ENCODE data around the gene NADSYN1. TPM values are rescaled to one million over a fixed set of nuclear protein-coding genes. Genes with fewer than 3 reads are reported as not detected.

NADSYN1 gene
- polyA plus RNA-seq, 3 donors, result 44.1 to 162 (median 44.8) TPM

DNA sequence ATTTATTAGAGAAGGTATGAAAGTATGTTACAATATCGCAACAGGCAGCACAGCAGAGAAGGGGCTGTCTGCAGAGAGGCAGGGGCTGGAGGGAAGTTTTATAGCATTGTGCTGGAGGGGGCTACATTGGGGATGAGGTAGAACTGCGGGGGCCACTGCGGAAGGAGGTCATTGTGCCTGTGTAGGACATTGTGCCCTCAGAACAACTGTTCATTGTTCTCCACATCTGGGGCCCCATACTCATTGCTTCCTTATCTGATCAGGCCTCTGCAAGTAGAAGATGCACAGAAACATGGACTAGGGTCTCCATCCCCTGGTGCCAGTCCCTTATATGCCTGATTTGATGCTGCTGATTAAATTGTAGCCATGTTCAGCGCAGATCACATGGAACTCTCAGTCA, 12.1 kb downstream of the NADSYN1 start:
- Mint-ChIP-seq H3K27ac (peak overlapping the region in 2 of 7 donors; percentile 70 to 78), H3K27me3 (ENCODE audit: low read depth in 3 of 3) (peaks cover 0 to 1% (median 0%) of the 10 kb centered on the region in 3 donors), H3K4me1 (no peaks in the 10 kb centered on the region), H3K36me3 (peaks cover 81 to 96% of the 10 kb centered on the region in 2 donors), H3K4me3 (no peak overlapping the region), H3K9me3 (peaks cover 0 to 8% (median 0%) of the 10 kb centered on the region in 7 donors)
- Histone ChIP-seq H3K36me3 (replicated peaks in 1 of 2; ENCODE audit: control insufficient read depth in 1 of 2, insufficient read depth in 2 of 2, low read length in 2 of 2) (peaks cover 74 to 89% of the 10 kb centered on the region in 2 donors), H3K4me2 (replicated peaks; ENCODE audit: extremely low read depth, low read length, poor library complexity, severe bottlenecking) (no peak overlapping the region), H4K20me1 (ENCODE audit: insufficient read depth, low read length) (peaks cover 54% of the 10 kb centered on the region), H3K9ac (ENCODE audit: insufficient read depth, low read length, poor library complexity, severe bottlenecking) (no peak overlapping the region), H3K4me3 (replicated peaks in 1 of 3; ENCODE audit: low read depth in 2 of 3, low read length in 3 of 3) (no peak overlapping the region), H3K4me1 (ENCODE audit: control insufficient read depth in 1 of 2, insufficient read depth in 2 of 2, low read length in 2 of 2) (no peaks in the 10 kb centered on the region), H3K27me3 (ENCODE audit: control insufficient read depth in 2 of 2, insufficient read depth in 2 of 2, low read length in 2 of 2) (no peaks in the 10 kb centered on the region), H3K9me3 (replicated peaks in 1 of 2; ENCODE audit: control insufficient read depth in 1 of 2, insufficient read depth in 1 of 2, low read length in 2 of 2) (peaks cover 0 to 3% of the 10 kb centered on the region in 2 donors), H3K79me2 (ENCODE audit: insufficient read depth, low read length) (no peaks in the 10 kb centered on the region), H2AFZ (ENCODE audit: insufficient read depth, low read depth, low read length, poor library complexity, severe bottlenecking) (no peak overlapping the region), H3K27ac (ENCODE audit: low read depth in 1 of 2, low read length in 2 of 2) (no peak overlapping the region)
- DNase-seq, result no peak
- WGBS (ENCODE audit: insufficient coverage), result 100% methylated on average over 2 of the region's 4 CpGs
- TF ChIP-seq, protein P1, sequence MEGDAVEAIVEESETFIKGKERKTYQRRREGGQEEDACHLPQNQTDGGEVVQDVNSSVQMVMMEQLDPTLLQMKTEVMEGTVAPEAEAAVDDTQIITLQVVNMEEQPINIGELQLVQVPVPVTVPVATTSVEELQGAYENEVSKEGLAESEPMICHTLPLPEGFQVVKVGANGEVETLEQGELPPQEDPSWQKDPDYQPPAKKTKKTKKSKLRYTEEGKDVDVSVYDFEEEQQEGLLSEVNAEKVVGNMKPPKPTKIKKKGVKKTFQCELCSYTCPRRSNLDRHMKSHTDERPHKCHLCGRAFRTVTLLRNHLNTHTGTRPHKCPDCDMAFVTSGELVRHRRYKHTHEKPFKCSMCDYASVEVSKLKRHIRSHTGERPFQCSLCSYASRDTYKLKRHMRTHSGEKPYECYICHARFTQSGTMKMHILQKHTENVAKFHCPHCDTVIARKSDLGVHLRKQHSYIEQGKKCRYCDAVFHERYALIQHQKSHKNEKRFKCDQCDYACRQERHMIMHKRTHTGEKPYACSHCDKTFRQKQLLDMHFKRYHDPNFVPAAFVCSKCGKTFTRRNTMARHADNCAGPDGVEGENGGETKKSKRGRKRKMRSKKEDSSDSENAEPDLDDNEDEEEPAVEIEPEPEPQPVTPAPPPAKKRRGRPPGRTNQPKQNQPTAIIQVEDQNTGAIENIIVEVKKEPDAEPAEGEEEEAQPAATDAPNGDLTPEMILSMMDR (IDR thresholded peaks at IDR 0.05), result no peak
- intact Hi-C loops (cut with micrococcal nuclease), result no loop called here

DNA sequence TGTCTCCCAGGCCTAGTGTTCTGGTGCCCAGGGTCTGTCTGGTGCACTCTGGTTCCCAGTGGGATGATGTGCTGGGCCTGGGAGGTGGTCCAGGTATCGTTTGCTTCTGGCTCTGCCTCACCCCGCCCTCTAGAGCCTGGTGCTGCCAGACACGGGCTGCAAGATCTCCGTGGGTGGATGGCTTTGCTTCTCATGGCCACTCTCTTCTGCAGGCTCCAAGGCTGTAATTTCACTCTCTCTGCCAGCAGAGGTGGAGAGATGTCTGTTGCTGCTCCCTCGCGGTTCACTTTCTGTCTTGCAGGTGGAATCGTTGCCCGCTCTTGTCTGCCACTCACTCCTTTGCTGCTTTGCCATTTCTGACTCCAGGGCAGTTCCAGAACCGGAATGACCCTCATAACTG, 13.4 kb downstream of the NADSYN1 start:
- no peak overlapping the region for H3K4me2 ChIP-seq (replicated peaks; ENCODE audit: extremely low read depth, low read length, poor library complexity, severe bottlenecking)
- peaks cover 62 to 82% of the 10 kb centered on the region in 2 donors for H3K36me3 ChIP-seq (replicated peaks in 1 of 2; ENCODE audit: control insufficient read depth in 1 of 2, insufficient read depth in 2 of 2, low read length in 2 of 2)
- H3K27me3 ChIP-seq (ENCODE audit: control insufficient read depth in 2 of 2, insufficient read depth in 2 of 2, low read length in 2 of 2), result no peaks in the 10 kb centered on the region
- no peaks in the 10 kb centered on the region for H3K79me2 ChIP-seq (ENCODE audit: insufficient read depth, low read length)
- peaks cover 45% of the 10 kb centered on the region for H4K20me1 ChIP-seq (ENCODE audit: insufficient read depth, low read length)
- H3K4me3 ChIP-seq (replicated peaks in 1 of 3; ENCODE audit: low read depth in 2 of 3, low read length in 3 of 3), result no peak overlapping the region
- Mint-ChIP-seq H3K27ac (no peak overlapping the region), H3K4me3 (no peak overlapping the region), H3K4me1 (no peaks in the 10 kb centered on the region), H3K27me3 (ENCODE audit: low read depth in 3 of 3) (peaks cover 0 to 1% (median 0%) of the 10 kb centered on the region in 3 donors), H3K9me3 (peaks cover 0 to 8% (median 0%) of the 10 kb centered on the region in 7 donors), H3K36me3 (peaks cover 76 to 94% of the 10 kb centered on the region in 2 donors)
- H3K9me3 ChIP-seq (replicated peaks in 1 of 2; ENCODE audit: control insufficient read depth in 1 of 2, insufficient read depth in 1 of 2, low read length in 2 of 2), result peaks cover 0 to 3% of the 10 kb centered on the region in 2 donors
- DNase-seq, result no peak
- WGBS (ENCODE audit: insufficient coverage), result 99% methylated on average over 9 of the region's 9 CpGs
- TF ChIP-seq, protein P1 (IDR thresholded peaks at IDR 0.05), result no peak
- no peak overlapping the region for H3K27ac ChIP-seq (ENCODE audit: low read depth in 1 of 2, low read length in 2 of 2)
- H3K9ac ChIP-seq (ENCODE audit: insufficient read depth, low read length, poor library complexity, severe bottlenecking), result no peak overlapping the region
- H2AFZ ChIP-seq (ENCODE audit: insufficient read depth, low read depth, low read length, poor library complexity, severe bottlenecking), result no peak overlapping the region
- intact Hi-C loops (cut with micrococcal nuclease), result no loop called here
- H3K4me1 ChIP-seq (ENCODE audit: control insufficient read depth in 1 of 2, insufficient read depth in 2 of 2, low read length in 2 of 2), result no peaks in the 10 kb centered on the region

Data from CD14-positive monocyte (primary cell).